HS-27A (cell line): ENCODE results near the gene LIMS2.

Experiments
- DNase-seq: peaks from one replicate; pipeline ENCODE4 v3.0.0-alpha.2; 2012; ENCODE audit warnings: low read depth, missing footprints

Gene LIMS2

DNA sequence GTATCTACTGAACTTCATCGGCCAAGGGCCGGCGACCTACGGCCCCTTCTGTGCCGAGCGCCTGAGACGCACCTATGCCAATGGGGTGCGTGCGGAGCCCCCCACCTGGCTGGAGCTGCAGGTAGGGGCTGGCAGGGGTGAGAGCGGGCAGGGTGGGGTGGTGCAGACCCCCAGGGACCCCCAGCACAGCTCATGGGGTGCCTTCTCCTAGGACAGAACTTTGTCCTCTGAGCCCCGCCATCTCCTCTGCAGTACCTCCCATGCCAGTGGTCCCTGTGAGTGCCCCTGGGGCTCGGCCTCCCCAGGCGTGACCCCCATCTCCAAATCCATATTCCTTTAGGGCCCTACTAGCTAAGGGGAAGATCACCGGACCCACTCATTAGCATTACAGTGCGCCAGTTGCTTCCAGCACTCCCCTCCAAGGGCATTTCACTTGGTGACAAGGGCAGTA lies 53.3 kb downstream of the LIMS2 start:
- DNase-seq = no peak

DNA sequence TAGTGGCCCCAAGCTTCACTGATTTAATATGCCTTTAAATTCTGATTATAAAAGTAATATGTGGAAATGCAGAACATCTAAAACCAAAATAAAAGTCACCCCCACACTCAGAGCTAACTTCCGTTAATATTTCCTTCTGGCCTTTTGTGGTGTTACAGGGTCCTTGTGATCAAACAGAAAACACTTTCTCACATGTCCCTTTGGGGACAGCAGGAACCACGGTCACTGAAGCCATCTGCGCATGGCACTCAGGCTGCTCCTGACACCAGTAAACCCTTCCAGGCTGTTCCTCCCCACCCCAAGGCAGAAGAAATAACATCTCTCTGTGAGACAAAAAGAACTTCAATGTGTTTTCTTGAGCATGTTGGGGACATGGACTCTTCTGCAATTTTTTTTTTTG lies 54.5 kb downstream of the LIMS2 start:
- no peak for DNase-seq

DNA sequence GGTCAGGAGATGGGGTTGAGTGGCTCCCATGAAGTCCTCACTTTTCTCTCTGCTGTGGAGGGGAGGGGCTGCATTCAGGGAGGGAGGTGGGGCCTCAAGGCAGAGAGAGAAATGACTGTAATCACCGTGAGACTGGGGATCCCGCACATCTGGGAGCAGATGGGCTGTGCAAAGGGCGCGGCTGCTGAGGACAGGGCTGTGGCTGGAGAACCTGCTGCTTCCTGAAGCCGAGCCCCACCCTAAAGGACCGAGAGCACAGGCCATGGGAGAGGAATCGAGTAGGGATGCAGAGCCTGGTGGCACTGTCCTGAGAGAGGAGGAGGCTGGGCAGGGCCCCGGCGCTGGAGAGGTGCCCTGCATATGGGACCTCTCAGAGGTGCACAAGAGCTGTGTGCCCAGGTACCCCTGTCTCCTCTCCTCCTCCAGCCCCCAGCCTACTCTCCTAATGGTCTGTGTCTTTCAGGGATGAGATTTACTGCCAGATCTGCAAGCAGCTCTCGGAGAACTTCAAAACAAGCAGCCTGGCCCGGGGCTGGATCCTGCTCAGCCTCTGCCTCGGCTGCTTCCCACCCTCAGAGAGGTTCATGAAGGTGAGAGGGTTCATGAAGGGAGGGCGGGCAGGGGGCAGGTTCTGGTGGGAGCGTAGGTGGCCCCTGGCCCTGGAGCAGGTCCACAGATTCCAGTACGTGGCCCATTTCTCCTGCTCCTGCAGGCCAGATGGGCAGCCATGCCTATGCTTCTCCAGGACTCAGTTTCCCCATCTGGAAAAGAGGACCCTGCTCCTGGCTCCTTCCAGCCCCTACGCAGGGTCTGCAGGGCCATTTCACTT lies 55.2 kb downstream of the LIMS2 start:
- DNase-seq = no peak

- no peak for DNase-seq
Observed at GRCh38 chr2:127619203-127619590, 56.1 kb downstream of the LIMS2 start.

DNA sequence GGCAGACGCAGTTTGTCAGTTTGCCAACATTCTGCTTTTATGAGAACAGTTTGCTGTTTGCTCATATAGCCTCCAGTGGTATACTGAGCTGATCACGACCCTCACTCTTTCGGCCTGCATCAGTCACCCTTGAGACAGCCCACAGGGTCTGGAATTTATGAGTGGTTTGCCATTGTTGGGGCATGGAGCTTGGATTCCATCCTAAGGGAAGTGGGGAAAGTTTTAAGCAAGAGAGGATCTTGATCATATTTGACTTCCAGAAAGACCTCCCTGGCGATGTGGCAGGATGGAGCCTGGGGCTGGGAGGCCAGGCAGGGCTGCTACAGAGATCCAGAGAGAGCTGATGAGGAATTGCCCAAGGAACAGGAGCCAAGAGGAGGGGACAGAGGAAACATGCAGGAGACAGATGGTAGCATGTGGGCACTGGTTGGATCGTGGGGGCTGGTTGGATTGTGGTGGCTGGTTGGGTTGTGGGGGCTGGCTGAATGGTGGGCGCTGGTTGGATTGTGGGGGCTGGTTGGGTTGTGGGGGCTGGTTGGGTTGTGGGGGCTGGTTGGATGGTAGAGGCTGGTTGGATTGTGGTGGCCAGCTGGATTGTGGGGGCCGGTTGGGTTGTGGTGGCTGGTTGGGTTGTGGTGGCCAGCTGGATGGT lies 56.7 kb downstream of the LIMS2 start:
- no peak for DNase-seq

DNA sequence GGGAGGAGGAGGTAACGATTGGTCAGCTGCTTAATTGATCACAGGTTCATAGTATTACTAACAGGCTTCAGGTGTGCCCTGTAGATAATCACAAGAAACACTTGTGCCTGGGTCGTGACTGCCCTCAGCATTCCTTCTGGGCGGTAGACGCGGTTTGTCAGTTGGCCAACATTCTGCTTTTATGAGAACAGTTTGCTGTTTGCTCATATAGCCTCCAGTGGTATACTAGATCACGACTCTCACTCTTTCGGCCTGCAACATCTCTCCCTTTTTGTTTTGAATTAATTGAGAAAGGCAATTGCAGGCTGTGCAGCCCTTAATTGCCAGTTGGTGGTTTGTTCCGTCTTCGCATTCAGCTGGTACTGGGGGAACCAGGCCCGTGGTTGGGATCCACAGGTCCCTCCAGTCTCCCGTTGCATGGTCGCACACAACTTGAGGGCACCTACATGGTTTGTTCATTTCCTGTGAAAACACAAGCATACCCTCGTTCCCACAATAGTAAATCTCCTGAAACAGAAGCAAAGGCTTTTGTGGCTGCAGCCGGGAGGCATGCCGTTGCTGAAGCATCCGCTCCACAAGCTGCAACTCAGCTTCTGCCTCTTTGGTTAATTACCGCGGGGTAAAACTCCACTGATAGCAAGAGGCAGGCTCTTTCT lies 59.7 kb downstream of the LIMS2 start:
- no peak for DNase-seq

DNA sequence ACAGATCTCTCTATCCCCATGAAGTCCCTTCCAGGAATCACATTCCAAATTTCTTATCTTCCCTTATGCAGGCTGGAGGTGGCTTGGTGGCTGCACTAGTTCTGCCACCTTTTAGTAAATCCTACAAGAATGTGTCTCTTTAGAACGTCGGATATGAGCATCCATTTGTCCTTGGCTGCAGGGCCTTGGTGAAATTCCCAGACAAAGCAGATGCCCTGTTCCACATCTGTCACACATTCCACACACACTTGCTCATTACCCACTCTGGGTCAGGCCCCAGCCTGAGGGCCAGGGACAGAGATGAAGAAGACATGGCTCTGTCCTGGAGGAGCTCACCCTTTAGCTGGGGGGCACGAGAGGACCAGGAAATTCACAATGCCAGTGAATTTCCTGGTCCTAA lies 60.6 kb downstream of the LIMS2 start:
- DNase-seq = no peak

DNA sequence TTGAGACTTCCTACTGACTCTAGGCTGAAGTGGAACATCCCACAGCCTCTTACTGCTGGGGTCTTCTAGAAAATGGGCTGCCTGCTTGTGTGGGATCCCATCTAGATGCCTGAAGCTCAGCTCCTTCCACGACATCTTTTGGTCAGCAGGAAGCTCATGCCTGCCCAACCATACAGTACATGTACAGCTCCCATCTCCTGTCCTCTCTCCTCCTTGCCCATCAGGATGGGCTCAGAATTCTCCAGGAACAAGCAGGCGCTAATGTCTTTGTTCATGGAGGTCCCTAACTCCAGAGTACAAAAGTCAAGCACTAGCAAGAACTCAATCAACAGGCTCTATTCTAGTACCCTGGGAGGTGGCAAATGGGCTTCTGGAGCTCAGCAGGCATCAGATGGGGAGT lies 61.1 kb downstream of the LIMS2 start:
- no peak for DNase-seq

- DNase-seq = no peak
Observed at GRCh38 chr2:127612111-127612822, 63.1 kb downstream of the LIMS2 start.

DNA sequence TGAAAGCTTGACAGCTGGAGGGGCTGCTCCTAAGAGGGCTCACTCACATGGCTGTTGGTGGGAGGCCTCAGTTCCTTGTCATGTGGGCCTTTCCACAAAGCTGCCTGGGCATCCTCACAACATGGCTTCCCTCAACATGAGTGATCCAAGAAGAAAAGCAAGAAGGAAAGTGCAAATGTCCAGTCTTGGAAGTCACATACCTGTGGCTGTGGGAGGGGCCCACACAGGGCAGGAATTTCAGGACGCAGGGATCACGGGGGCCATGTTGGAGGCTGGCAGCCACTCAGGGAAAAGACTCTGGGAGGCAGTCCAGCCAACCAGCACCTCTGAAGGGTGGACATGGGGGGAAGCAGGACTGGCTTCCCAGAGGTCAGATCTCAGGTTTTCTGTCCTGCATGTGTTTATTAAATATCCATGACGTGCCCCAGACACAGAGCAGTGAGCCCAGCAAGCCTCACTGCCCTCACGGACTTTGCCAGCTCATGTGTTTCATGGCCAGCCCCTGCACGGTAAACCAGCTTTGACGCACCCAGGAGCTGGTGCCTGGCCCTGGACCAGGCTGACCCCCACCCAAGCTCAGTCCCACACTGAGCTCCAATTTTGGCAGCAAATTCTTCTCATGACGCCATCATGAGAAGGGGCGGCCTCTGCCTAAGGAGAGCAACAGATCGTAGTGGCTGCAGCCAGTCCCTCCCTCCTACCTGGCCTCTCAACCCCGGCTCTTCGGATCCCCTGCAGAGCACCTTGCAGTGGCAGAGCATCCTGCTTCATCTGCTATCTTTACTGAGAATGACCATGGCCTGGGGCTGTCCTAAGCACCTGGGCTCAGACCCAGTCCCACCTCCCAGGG lies 64.0 kb downstream of the LIMS2 start:
- no peak for DNase-seq

GRCh38 chr2:127610561-127610960 lies 64.8 kb downstream of the LIMS2 start:
- DNase-seq = no peak

- DNase-seq = no peak
Observed at GRCh38 chr2:127609818-127610217, 65.5 kb downstream of the LIMS2 start.

GRCh38 chr2:127609031-127609751 lies 66.1 kb downstream of the LIMS2 start:
- DNase-seq = no peak

GRCh38 chr2:127608061-127609030 lies 67.0 kb downstream of the LIMS2 start:
- DNase-seq = no peak

DNA sequence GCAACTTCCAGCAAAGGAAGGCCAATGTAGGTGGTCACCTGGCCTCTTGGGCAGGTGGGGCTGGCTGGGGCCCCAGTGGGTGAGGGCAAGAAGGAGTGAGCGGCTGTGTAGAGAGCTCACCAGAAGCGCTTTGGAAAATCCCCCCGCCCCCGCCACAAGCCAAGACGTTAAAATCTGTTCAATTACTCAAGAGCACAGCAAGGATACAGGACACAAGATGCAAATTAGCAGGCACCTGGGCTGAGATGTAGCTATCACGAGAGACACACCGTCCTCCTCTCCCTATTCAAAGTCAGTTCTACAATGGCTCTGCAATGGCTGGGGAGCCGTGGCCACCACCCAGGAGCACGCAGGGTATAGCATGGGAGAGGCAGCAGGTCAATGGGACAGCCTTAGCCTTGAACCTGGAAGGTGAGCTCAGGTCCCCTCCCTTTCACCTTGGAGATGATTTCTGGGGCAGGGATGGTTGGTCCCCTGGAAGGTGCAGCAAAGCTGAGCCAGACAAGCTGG lies 67.9 kb downstream of the LIMS2 start:
- DNase-seq = no peak

DNA sequence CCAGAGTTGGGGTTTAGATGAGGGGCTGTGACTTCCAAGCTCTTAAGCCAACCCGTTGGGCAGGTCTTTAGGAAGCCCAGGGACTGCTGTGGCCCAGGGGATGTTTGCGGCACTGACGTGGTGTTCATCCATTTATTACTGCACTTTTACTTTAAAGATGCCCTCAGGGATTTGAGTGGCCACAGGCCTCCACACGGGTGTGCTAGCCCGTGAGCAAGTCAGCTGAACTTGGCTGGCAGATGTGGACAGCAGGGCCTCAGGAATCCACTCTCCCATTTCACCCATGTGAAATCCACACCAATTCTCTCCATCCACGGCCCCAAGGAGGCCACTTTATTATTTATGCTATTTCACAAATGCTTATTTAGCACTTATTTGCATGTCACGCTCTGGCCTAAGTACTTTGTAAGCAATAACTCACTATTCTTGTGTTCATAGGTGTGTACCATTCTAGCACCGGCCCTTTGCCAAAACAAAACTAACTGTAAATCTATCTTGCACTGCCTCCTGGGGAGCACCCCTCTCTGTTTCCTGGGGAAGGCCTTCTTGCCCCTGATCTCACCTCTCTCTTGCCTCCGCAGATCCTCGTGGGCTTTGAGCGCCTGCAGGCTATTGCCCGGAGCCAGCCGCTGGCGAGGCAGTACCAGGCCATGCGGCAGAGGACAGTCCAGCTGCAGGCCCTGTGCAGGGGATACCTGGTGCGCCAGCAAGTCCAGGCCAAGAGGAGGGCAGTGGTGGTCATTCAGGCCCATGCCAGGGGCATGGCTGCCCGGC lies 68.5 kb downstream of the LIMS2 start:
- no peak for DNase-seq

GRCh38 chr2:127605691-127606263 lies 69.6 kb downstream of the LIMS2 start:
- DNase-seq = no peak

DNA sequence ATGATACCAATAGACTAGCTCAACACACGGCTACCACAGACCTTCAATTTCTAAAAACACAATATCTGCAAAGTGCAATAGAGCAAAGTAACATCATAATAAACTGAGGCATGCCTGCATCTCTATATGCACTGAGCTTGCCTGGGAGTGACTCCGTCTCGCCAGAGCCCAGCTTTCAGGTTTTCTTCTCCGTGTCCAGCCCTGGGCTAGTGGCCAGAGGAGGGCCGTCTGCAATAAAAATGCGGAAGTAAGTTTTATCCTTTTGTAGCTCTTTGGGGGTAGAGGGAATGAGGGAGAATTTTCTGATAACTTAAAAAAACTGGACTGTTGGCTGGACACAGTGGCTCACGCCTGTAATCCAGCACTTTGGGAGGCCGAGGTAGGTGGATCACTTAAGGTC lies 70.3 kb downstream of the LIMS2 start:
- DNase-seq = no peak
